GM04503 (cell line): ENCODE data around the gene DZIP3.

Source experiments
- DNase-seq: peaks from one replicate; pipeline ENCODE4 v3.0.0-alpha.2; 2012; ENCODE audit warnings: low read depth

Gene DZIP3

GRCh38 chr3:108698461-108698860 is 108.9 kb downstream of the DZIP3 start:
- DNase-seq, result no peak

GRCh38 chr3:108705045-108705444 is 115.5 kb downstream of the DZIP3 start:
- DNase-seq, result no peak

GRCh38 chr3:108713009-108713516 is 123.5 kb downstream of the DZIP3 start:
- no peak for DNase-seq

GRCh38 chr3:108713816-108714215 is 124.3 kb downstream of the DZIP3 start:
- no peak for DNase-seq

- no peak for DNase-seq
Observed at GRCh38 chr3:108718454-108718853, 128.9 kb downstream of the DZIP3 start.

- DNase-seq, result no peak
Observed at GRCh38 chr3:108719178-108719806, 129.8 kb downstream of the DZIP3 start.

GRCh38 chr3:108722724-108723123 is 133.2 kb downstream of the DZIP3 start:
- DNase-seq, result no peak

- DNase-seq, result no peak
Observed at GRCh38 chr3:108724101-108724500, 134.6 kb downstream of the DZIP3 start.

GRCh38 chr3:108728105-108728504 is 138.6 kb downstream of the DZIP3 start:
- DNase-seq, result no peak

- no peak for DNase-seq
Observed at GRCh38 chr3:108728934-108729333, 139.4 kb downstream of the DZIP3 start.

GRCh38 chr3:108736821-108737220 is 147.3 kb downstream of the DZIP3 start:
- DNase-seq, result no peak

GRCh38 chr3:108742929-108743328 is 153.4 kb downstream of the DZIP3 start:
- DNase-seq, result no peak
